Stimulated activated CD8-positive, alpha-beta memory T cell treated with anti-CD3 and anti-CD28 coated beads, Interleukin-12 subunit alpha, Interleukin-12 subunit beta, amount 100 ng/mL, for 24 hours (primary cell): ENCODE measurements around the gene GDPD3.
"Not testable (repeated sequence)": the region's sequence is repeated elsewhere in the genome, so short reads cannot be mapped to it uniquely, and the experiment has no call there.

Experiments used
- DNase-seq: peaks from one replicate; pipeline ENCODE4 v3.0.0-alpha.2; 2020; ENCODE audit errors: extremely low read depth

GDPD3 gene

GRCh38 chr16:30122604-30123160 is 9.3 kb upstream of the GDPD3 start:
- DNase-seq, result no peak

DNA sequence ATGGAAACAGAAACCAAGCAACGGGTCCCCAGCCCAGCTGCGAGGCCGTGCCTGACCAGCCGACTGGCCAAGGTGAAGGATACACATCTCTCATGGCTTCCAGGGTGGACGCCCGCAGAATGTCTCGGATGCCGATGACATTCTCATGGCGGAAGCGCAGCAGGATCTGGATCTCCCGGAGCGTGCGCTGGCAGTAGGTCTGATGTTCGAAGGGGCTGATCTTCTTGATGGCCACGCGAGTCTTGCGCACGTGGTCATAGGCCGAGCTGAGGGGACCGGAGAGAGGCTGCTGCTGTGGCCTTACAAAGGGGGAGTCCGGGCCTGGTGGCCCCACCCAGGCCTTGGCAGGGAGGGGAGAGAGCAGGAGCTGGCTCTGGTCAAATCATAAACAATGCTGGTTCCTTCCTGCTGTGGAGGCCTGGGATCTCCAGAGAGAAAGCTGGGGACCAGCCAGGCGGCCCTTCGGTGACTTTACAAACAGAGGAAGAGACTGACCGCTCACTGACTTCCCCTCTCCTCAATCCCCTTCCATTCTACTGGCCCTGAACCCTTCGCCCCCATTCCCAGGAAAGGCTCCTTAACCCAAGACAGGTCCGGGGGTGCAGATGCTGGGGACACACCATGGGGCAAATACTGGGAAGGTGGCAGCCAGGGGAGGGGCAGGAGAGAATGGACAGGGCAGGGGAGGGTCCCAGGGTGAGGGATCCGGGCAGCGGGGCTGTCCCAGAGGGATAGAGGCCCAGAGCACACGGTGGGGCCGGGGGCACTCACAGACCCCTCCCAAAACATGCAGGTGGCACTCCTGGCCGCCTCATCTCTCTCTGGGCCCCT is 8.6 kb upstream of the GDPD3 start:
- no peak for DNase-seq

- no peak for DNase-seq
These were observed 7.2 kb upstream of the GDPD3 start for GRCh38 chr16:30120340-30121105.

GRCh38 chr16:30119428-30119827 is 6.1 kb upstream of the GDPD3 start:
- DNase-seq, result no peak

DNA sequence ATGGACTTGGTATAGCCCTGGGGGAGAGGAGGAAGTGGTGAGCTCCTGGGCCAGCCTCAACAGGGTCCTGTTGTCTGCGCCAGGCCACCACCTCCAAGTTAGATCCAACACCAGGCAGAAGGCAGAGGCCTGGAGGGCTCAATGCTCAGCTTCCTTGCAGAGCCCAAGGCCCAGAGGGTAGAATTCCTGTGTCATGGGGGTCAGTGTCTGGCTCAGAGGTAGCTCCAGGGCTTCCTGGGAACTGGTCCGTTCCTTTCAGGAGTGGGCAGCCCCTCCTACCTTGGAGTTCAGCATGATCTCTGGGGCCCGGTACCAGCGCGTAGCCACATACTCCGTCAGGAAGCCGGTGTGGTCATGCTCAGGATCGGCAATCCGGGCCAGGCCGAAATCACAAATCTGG is 4.4 kb upstream of the GDPD3 start:
- DNase-seq, result no peak

- no peak for DNase-seq
These were observed 3.2 kb upstream of the GDPD3 start for GRCh38 chr16:30116291-30117207.

DNA sequence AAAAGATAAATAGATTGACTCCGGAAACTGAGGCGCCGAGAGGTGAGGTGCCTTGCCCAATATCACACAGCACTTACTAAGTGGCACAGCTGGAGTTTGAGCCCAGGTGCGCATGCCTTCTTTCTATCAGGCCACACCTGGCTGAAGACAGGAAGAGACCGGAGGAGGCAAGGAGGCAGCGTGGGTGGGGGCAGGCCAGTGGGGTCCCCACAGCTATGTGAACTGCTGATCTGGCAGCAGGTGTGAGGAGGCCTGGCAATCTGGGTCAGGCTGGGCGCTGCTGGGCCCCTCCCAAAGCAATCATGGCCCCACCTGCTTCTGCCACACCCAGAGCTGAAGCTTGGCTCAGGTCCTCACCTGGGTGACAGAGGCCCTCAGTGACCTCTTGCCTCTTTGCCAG is 1.9 kb upstream of the GDPD3 start:
- no peak for DNase-seq

DNA sequence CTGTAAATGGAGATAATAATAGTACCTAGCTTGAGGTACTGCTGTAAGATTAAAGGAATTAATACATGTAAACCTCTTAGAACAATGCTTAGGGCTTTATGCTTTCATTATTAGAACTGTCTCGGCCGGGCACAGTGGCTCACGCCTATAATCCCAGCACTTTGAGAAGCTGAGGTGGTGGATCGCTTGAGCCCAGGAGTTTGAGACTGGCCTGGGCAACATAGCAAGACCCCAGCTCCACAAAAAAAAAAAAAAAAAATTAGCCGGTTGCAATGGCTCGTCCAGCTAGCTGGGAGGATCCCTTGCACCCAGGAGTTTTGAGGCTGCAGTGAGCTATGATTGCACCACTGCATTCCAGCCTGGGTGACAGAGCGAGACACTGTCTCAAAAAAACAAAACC is 1.5 kb upstream of the GDPD3 start:
- not testable (repeated sequence) for DNase-seq

DNA sequence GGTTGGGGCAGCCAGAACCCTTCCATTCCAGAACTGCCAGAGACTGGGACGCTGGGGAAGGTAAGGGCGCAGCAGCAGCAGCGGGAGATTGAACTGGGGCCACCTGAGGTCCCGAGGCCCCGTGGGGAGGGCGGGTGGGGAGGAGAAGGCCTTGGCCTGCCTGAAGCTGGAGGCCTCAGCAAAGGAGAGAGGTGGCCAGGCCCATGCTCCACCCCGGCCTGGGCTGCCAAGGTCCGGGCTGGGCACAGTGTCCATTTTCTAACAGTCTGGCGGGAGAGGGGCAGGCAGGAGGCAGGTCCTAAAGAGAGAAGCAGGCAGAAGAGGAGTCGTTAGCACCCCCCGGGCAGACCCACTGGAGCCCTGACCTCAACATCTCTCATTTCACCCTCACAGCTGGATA is 1.1 kb upstream of the GDPD3 start:
- DNase-seq, result no peak

DNA sequence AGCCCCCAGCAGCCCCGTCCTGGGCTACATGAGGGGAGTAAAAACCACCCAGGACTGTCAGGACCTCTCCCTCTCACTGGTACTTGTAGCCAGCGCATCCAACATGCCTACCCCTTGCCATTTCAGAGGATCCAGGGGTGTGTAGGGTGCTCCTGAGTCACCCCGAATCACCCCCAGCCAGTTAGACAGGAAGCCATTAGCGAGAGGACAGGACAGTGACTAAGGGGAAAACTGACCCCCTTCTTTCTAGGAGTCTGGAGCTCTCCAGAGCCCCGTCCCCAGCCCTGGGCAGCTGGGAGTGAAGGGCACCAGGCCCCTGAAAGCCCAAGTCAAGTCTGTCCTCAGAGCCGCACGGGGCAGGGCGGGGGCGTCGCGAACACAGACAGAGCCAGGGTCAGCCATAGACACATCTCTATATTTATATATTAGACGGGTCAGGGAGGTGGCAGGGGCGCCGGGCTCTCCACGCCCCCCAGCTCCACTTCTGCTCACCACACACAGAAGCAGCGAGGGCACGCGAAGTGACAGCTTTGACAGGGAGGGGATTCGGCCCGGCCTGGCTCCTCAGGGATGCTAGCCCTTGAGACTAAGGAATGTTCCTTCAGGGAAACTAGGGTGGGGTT is 485 bp upstream of the GDPD3 start:
- no peak for DNase-seq

DNA sequence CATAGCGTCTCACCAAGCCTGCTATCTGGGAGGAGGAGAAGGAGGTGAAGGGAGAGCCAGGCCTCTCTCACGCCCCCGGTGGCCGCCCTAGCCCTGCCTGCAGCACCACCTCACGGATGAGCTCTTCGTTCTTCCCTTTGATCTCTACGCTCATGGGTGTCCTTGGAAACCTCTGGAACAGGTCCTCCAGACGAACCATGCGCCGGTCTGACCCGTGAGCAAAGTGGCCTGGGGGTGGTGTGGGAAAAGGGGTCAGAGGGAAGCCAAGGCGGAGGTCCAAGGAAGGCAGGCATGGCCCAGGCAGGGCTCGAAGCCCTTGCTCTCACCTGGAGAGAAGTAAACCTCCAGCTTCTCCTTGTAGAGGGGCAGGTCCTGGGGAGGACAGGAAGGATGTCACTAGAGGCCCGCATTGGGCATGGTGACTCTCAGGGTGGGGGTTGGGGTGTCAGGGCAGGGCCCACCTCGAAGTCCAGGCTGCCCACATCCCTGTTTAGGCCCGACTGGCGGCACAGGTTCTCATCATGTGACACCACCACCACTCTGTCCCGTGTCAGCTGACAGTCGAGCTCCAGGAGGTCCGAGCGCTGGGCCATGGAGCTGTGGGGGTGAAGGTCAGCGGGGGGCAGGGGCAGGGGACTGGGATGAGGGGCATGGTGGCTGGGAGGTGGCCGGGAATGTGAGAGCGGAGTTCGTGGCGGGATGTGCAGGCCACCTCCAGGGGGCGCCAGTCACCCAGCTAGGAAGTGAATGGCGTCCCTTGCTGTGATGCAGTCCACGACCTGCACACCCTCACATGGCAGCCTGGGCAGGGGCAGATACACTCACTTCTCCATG is 923 bp downstream of the GDPD3 start:
- no peak for DNase-seq

GRCh38 chr16:30110661-30111060 is 2.7 kb downstream of the GDPD3 start:
- no peak for DNase-seq

GRCh38 chr16:30108059-30108850 is 5.1 kb downstream of the GDPD3 start:
- no peak for DNase-seq

DNA sequence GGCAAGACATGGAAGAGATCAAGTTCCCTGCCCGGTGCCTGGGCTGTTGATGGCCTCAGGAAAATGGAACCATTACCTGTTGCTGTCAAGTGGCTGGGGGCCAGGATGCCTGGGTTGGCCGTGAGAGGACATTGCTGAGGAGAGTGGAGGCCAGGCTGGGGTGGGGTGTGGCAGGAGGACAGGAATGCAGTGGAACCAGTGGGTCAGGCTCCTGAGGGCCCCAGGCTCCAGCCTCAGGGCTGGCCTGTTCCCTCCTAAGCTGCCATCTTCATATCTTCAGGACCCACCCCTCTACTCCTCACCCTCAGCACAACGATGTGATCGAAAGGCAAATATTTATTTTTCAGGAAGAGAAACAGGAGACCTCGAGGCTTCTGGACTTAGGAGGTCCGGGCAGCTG is 8.8 kb downstream of the GDPD3 start:
- DNase-seq, result no peak

DNA sequence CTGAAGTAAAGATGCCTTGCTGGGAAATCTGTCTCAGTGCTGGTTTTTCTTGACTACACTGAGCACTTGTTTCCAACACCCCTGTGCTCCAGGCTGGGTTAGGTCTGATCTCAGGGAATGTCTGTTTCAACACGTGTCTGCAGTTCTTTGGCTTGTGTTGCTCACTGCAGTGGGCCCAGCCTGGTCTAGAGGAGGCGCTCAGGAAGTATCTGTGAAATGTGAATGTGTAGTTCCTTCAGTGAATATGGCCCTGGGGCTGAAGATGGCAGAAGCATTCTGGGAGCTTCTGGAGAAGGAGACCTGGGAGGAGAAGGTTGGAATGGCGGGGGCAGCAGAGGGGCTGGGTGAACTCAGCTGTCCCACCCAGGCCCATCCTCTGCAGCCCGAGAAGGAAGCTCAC is 9.2 kb downstream of the GDPD3 start:
- DNase-seq, result no peak

DNA sequence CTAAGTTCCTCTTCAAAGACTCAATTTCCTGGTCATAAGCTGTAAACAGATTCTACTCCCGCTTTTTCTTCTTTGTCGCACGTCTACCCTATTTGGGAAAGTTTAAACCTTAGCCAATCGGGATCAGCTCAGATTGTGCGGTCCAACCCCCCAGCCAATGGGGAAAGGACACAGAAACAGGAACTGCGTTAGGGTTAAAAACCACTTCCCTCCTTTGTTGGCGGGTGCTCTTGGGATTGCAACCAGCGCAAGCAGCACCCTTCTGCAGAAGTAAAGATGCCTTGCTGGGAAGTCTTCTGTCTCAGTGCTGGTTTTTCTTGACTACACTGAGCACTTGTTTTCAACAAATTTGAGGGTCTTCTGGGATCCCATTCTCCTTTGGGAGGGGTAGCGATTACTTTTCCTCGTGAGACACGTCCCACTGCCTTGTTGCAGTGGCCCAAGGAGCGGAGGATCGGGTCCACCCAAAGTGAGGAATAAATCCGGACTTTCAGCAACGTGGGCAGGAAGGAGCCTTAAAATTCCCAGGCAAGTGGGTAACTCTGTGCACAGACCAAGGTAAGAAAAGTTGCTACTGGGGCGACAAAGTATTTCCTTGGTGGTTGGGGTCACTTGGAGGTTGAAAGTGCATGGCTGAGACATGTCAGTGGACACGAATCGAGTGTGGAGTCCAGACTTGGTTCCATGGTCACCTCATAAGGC is 16.3 kb downstream of the GDPD3 start:
- no peak for DNase-seq

GRCh38 chr16:30096105-30096861 is 17.1 kb downstream of the GDPD3 start, which contains the start of gene YPEL3:
Gene YPEL3, minus strand, starts transcription at chr16:30096213. Its CDS starts 731 bp downstream, at chr16:30095482.
- DNase-seq, result peak; percentile 72
